Measurements from ENCODE around the gene INSYN2A. TPM values are rescaled to one million over a fixed set of nuclear protein-coding genes. Genes with fewer than 3 reads are reported as not detected.

INSYN2A gene
- total and polyA plus RNA-seq, 2 donors (not counting 3 experiments of a cell fraction or from before 2014, with no cell fraction given), result 0.04 to 0.07 TPM

DNA sequence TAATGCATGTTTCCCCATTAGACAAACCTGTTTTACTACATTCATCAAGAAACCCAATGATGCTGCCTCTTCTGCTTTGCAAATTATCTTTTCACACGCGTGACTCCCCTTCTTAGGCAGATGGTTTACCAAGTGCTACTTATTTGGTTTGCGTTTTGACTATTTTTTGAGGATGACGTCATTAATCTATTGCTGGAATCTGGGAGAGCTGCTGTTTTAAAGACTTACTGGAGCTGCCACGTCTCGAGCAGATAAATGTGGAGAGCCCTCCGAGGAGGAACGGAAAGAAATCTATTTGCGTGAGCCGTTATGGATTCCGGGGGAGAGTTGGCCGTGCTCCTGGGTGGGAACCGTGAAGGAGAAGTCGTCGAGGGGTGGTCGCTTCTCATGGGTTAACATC is 19.7 kb downstream of the INSYN2A start:
- FAIRE-seq, result no peak
- H3K9me1 ChIP-seq (replicated peaks; ENCODE audit: control insufficient read depth, extremely low read depth, insufficient read depth, low read length), result no peaks in the 10 kb centered on the region
- dilution Hi-C loops (cut with MboI; ENCODE audit: extremely low pct_ligation_motif_present, low sequenced_read_pairs) (no loop called here), intact Hi-C loops (cut with micrococcal nuclease) (no loop called here)
- ChIA-PET CTCF (no interaction called here), POLR2A (no interaction called here)
- H3K79me2 ChIP-seq (ENCODE audit: control insufficient read depth, insufficient read depth, low read length), result no peaks in the 10 kb centered on the region
- H3K4me2 ChIP-seq (ENCODE audit: insufficient read depth, low read length), result no peak overlapping the region
- no peaks in the 10 kb centered on the region for H3K27me3 ChIP-seq (ENCODE audit: control insufficient read depth in 2 of 2, insufficient read depth in 2 of 2, low read length in 2 of 2)
- no peaks in the 10 kb centered on the region for H3K9me3 ChIP-seq (replicated peaks; ENCODE audit: control insufficient read depth, insufficient read depth, low read length)
- no peak overlapping the region for H3K9ac ChIP-seq (replicated peaks; ENCODE audit: extremely low read depth, insufficient read depth, low read length)
- H2AFZ ChIP-seq (ENCODE audit: low read depth, low read length), result no peak overlapping the region
- no peak for DNase-seq (ENCODE audit: low read depth, low spot score)
- no peaks in the 10 kb centered on the region for H4K20me1 ChIP-seq (replicated peaks; ENCODE audit: control insufficient read depth, extremely low read depth, insufficient read depth, low read length)
- no TSS peak for BruUV-seq (replicated peaks)
- no peak overlapping the region for H3K4me3 ChIP-seq (replicated peaks in 1 of 3; ENCODE audit: insufficient read depth in 1 of 3, low read depth in 1 of 3, low read length in 3 of 3)
- peaks cover 0 to 3% of the 10 kb centered on the region in 2 experiments for H3K36me3 ChIP-seq (ENCODE audit: control insufficient read depth in 2 of 2, extremely low read depth in 1 of 2, insufficient read depth in 2 of 2, low read length in 2 of 2)
- TF ChIP-seq, protein P1, sequence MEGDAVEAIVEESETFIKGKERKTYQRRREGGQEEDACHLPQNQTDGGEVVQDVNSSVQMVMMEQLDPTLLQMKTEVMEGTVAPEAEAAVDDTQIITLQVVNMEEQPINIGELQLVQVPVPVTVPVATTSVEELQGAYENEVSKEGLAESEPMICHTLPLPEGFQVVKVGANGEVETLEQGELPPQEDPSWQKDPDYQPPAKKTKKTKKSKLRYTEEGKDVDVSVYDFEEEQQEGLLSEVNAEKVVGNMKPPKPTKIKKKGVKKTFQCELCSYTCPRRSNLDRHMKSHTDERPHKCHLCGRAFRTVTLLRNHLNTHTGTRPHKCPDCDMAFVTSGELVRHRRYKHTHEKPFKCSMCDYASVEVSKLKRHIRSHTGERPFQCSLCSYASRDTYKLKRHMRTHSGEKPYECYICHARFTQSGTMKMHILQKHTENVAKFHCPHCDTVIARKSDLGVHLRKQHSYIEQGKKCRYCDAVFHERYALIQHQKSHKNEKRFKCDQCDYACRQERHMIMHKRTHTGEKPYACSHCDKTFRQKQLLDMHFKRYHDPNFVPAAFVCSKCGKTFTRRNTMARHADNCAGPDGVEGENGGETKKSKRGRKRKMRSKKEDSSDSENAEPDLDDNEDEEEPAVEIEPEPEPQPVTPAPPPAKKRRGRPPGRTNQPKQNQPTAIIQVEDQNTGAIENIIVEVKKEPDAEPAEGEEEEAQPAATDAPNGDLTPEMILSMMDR (IDR thresholded peaks at IDR 0.05; ENCODE audit: extremely low read depth in 1 of 2, insufficient read depth in 1 of 2, low read depth in 1 of 2, low read length in 2 of 2), result no peak
- TF ChIP-seq EZH2 (IDR thresholded peaks at IDR 0.05; ENCODE audit: borderline replicate concordance, low read depth, low read length, severe bottlenecking) (no peak), JUN (IDR thresholded peaks at IDR 0.05; ENCODE audit: borderline replicate concordance, insufficient read depth, insufficient read length, low read depth) (no peak), POLR2AphosphoS5 (IDR thresholded peaks at IDR 0.05; ENCODE audit: insufficient read depth, low read depth, low read length) (no peak), GATA2 (IDR thresholded peaks at IDR 0.05; ENCODE audit: insufficient read depth, insufficient read length, low read depth, low read length) (no peak), MYC (IDR thresholded peaks at IDR 0.05; ENCODE audit: low read depth, low read length) (no peak)
- TF ChIP-seq, protein P2, sequence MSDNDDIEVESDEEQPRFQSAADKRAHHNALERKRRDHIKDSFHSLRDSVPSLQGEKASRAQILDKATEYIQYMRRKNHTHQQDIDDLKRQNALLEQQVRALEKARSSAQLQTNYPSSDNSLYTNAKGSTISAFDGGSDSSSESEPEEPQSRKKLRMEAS (IDR thresholded peaks at IDR 0.05; ENCODE audit: insufficient read depth, insufficient read length), result no peak
- no peak overlapping the region for H3K27ac ChIP-seq (ENCODE audit: insufficient read depth, low read depth, low read length)
- H3K4me1 ChIP-seq (ENCODE audit: control insufficient read depth, extremely low read depth, insufficient read depth, low read length), result no peaks in the 10 kb centered on the region
